GM21423 (cell line): ENCODE measurements around the gene ALDH8A1.

Experiments used
- ATAC-seq: cut with Tn5 transposase; IDR thresholded peaks from one replicate; pipeline ENCODE4 v1.9.1; 2021; ENCODE audit warnings: mild to moderate bottlenecking, moderate library complexity; ENCODE audit not compliant: unreplicated experiment

ALDH8A1 gene

DNA sequence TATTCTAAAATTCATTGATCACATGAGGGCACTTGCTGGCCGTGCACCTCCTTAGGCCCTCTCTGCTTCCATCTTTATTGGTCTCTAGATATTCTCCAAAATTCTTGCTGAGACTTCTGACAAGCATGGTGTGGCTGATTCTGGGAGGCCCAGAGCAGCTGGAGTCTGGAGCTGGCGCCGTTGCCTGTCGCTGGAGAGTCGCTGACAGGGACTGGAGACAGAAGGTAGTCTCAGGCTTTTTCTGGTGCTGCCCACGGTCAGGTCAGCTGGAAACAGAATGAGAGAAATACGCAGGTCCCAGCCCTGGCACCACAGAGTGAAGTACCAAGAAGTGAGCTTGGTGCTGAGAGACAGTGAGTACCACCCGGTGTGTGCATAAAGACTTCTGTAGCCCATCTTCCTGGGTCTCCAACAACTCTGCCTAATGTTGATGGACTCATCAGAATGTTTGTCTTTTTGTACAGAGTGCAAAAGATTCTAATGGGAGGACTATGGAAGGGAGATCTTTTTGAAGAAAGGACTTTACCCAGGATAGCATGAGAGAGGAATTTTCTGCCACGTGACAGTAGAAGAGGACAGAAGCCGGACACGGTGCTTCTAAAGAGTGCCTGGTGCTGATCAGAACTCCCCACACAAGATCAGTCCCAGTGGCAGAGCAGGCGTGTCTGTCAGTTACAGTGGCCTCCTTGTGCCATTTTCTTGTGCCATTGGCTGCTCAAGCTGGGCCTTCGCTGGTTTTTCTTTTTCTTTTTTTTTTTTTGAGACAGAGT is 1.8 kb upstream of the ALDH8A1 start:
- no peak for ATAC-seq

- no peak for ATAC-seq
Observed at GRCh38 chr6:134950482-134950881, 581 bp upstream of the ALDH8A1 start.

- ATAC-seq: no peak
Observed at GRCh38 chr6:134948691-134949090, 1.2 kb downstream of the ALDH8A1 start.

DNA sequence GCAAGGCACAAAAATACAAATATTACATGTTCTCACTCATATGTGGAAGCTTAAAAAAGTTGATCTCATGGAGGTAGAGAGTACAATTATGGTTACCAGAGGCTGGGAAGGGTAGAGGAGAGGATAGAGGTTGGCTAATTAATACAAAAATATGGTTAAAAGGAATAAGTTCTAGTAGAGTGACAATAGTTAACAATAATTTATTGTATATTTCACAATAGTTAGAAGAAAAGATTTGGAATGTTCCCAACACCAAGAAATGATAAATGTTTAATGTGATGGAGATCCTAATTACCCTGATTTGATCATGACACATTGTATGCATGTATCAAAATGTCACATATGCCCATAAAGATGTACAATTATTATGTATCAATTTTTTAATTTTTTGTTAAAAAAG is 1.8 kb downstream of the ALDH8A1 start:
- no peak for ATAC-seq

DNA sequence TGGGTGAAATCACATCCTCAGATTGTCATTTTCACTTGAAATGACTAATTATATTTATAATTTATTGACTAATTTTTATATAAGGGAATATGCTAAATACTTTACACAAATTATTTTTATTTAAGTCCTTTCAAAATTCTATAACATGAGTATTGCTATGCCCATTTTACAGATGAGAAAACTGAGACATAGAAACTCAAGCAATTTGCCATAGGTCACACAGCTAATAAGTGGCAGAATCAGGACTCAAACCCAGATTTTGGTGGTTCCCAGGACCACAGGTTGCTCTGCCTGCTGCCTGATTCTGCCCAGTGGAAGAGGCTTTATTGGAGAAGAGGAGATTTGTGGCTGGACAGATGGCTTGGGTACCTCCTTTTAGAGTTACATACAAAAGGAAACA is 4.9 kb downstream of the ALDH8A1 start:
- no peak for ATAC-seq

GRCh38 chr6:134943522-134944111 is 6.3 kb downstream of the ALDH8A1 start:
- ATAC-seq: no peak

- ATAC-seq: no peak
Observed at GRCh38 chr6:134938896-134939295, 11.0 kb downstream of the ALDH8A1 start.

GRCh38 chr6:134937426-134937825 is 12.5 kb downstream of the ALDH8A1 start:
- ATAC-seq: no peak

DNA sequence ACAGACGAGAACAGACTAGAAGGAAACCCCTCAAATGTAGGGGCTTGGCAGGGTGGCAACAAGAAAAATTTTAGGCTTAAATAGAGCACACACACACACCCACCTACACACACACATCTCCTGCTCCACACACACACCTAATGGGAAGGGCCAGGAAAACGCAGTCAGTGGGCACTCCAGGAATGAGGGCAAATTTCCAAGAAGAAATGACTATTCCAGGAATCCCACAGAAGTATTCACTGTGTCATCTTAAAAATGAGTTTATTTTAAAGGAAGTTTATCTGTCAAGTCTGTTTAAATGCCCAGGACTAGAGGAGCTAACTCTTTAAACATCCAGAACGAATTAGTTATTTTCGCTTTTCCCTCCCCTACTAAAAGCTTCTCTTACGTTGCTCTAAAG is 13.0 kb downstream of the ALDH8A1 start:
- ATAC-seq: no peak

DNA sequence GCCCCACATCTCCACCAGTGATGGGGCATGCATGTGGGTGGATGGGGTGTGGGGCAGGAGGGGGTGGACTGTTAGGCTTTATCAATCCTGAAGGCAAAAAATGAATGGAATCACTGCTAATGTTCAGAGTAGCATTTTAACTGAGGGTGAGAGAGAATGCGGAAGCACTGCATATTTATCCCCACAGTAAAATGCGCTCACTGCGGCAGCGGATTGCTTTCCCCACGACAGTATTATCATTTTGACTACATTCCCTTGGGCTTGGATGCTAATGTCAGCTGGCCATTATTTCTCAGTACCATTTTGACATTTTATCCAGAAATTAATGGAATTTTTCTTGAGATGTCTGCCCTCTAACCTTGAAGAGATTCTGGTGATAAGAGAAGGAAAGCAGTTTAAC is 13.4 kb downstream of the ALDH8A1 start:
- no peak for ATAC-seq

DNA sequence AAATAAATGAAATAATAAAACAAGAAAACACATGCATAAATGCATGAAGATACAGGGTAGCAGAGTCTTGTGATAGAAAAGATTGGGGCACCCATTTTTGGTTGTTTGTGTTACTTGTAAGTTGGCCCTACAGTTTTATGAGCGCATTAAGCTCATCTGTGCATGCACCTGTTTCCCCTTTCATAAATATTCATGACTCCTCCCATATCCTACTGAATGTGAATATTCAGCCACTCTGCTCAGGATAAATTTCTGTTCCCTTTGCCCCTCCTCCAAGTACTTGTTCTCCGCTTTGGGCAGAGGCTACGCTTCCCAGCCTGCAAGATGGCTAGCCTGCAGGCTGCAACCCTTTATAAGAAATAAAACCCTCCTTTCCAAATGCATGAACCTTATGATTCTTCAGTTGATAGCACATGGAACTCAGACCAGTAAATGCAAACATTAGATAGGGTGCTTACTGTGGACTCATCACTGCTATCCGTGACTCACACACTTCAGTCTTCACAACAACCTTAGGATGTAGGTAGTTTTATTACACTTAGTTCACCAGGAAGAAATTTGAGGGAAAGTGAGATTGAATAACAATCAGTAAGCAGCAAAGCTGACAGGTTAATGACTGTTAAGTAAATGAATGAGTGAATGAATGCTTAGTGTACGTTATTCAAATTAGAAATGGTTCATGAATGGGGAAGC is 15.0 kb downstream of the ALDH8A1 start:
- ATAC-seq: no peak

DNA sequence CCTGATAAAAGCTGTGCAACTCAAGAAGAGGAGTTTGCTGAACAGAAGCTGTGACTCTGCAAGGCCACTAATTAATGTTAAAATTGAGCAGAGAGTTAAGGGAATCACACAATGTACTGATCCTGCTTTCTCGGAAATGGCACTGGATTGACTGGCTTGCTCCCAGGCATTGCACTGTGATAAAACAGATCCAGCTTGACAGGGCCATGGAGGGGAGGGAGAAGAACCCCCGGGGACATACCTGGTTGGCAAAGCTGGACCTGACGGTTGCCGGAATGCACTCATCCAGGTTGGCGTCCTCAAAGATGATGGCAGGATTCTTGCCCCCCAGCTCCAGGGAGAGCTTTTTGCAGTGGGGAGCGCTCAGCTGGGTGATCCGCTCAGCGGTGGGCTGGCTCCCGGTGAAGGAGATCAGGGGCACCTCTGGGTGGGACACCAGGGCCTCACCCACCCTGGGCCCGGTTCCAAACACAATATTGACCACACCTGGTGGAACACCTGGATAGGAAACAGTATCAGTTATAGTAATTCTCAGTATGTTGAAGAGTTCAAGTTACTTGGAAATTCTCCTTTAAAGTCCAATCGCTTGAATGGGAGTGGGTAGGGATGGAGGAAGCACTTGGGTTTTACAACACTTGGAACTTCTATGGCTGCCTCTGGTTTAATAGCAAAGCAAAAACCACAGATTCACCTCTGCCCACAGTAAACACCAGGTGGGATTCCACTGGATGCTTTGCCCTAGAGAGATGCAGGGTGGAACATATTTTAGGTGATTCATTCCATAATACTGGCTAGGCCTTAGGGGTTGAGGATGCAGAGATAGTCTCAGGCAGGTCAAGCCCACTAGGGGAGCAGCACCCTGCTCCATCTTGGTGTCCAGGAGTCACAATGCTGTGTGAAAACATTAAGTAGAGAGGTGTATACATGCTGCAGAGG is 17.1 kb downstream of the ALDH8A1 start:
- ATAC-seq: no peak

GRCh38 chr6:134932098-134932497 is 17.8 kb downstream of the ALDH8A1 start:
- ATAC-seq: no peak

DNA sequence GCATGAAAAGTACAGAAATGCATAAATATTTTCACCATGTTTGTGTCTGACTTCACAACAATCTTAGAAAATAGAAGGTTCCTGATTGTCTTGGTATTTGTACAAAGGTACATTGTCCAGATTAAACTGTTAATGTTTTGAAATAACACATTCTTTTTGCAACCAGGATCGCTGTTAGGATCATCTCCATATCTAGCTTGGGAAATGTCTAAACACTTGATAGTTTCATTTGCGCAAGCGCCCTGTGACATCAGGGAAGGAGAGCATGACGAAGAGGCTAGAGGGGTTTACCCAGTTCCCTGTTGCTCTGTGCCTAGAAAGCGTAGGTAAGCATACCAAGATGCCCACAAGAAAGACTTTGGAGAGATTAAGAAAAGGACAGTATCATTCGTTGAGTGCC is 19.4 kb downstream of the ALDH8A1 start:
- ATAC-seq: no peak

DNA sequence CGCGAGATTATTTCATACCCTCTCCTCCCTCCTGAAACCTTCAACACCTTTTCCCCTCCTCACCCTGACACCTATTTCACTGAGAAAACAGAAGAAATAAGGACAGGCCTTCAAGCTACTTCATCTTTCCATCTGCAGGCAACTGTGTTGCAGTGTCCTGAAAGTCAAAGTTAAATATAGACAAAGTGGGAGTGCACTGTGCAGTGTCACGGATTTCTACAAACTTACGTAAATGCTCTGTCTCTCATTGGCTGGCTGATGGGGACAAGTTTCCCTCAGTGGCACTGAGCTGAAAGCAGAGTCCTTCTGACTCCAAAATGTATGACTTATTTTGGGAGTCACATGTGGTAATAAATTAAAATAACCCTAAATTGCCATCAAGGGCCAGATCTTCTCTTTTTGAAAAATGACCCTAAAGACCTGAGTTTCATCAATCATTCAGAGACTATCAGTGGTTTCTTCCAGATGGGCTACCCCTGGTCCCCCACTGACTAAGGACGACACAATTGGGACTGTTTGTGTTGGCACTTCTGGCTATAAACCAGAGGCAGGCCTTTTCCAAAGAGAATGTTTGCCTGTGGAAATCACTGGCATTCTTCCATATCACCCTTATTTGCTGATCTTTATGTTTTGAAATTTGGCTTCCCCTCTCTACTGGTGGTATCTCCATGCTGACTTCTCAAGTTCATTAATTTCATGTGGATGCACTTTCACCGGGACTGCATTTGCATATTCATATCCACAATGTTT is 21.6 kb downstream of the ALDH8A1 start:
- ATAC-seq: no peak

DNA sequence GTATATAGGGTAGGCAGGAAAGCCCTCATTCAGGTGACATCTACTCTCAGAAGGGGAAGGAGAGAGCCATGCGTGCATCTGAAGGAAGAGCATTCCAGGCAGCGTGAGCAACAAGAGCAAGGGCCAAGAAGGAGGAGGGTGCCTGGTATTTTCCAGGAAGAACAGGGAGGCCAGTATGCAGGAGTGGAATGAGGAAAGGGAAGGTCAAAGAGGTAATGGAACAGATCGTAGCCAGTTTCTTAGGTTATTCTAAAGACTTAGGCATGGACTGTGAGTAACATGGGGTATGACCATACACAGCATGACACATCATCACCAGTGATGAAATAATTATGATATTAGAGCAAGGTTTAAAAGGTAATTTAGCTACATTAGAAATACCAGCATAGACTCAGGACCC is 24.1 kb downstream of the ALDH8A1 start:
- ATAC-seq: no peak

- ATAC-seq: no peak
Observed at GRCh38 chr6:134921721-134922261, 28.1 kb downstream of the ALDH8A1 start.

DNA sequence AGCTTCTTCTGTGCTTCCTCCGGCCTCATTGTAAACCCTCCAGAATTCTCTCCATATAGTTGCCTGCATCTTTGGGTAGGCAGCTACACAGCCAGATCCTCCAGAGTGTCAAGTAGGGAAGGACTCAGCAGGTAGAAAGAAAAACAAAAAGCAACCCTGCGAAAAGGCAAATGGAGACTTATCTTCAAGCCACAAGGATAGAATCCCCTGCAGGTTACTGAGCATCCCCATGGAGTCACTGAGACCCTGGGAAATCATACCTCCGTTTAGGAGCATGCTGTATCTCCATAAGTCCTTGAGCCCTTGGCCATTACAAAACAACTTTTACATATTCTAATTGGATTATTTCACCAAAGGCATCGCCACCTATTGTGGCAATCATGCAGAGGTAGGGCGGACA is 28.6 kb downstream of the ALDH8A1 start:
- ATAC-seq: no peak

DNA sequence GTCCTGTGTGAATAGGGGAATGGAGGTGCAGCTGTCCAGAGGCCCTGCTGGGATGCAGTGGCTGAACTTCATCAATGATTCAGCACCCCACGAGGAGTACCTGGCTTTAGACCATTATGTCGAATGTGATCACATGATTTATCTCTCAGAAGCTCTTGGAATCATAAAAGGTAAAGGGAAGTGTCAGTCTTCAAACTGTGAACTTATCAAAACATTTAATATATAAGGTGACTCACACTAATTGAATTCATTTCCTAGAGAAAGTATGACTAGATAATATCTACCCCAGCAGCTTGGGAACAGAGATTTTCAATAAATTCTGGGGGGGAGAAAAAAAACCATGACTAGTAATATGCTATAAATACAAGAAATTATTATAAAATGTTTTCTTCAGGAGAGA is 29.5 kb downstream of the ALDH8A1 start:
- no peak for ATAC-seq

DNA sequence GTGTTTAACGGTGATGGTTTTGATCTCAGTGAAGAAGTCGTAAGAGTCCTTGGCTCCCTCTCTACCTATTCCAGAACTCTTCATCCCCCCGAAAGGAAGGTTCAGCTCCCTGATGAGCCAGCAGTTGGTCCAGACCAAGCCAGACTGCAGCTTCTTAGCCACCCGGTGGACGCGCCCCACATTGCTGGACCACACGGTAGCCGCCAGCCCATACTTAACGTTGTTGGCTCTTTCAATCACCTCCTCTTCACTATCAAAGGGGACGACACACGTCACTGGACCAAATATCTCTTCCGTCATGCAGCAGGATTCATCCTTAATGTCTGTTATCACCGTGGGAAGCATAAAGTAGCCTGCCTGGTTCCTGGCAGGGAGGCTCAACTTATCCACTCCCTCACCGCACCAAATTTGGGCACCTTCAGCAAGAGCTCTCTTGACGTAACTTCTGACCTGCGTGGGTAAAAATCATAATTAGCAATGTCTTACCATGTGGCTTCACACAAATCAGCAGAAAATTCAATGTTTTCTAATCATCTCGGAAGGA is 31.4 kb downstream of the ALDH8A1 start:
- ATAC-seq: no peak
